ENCODE results near the gene STXBP4. TPM values are rescaled to one million over a fixed set of nuclear protein-coding genes. Genes with fewer than 3 reads are reported as not detected.

The STXBP4 gene
- total RNA-seq, 4 donors from 2014 or later = 15.4 to 22.6 (median 19.8) TPM

GRCh38 chr17:55063885-55064874 lies 95.6 kb downstream of the STXBP4 start:
- WGBS = 91% methylated on average over 16 of the region's 16 CpGs
- no peaks in the 10 kb centered on the region for H3K27me3 ChIP-seq

GRCh38 chr17:55067697-55068439 lies 99.3 kb downstream of the STXBP4 start:
- WGBS = 74% methylated on average over 1 of the region's 1 CpG
- Histone ChIP-seq H3K4me1 (peaks cover 0 to 16% (median 14%) of the 10 kb centered on the region in 4 donors), H3K27ac (replicated peaks in 1 of 4) (no peak overlapping the region), H3K36me3 (peaks cover 0 to under 1% (median 0%) of the 10 kb centered on the region in 4 donors), H3K27me3 (no peaks in the 10 kb centered on the region), H3K4me3 (no peak overlapping the region), H3K9me3 (no peaks in the 10 kb centered on the region)
- no peak for DNase-seq (ENCODE audit: extremely low spot score)
- intact Hi-C loops (cut with DNase I) = no loop called here
- TF ChIP-seq CTCF (IDR thresholded peaks at IDR 0.05) = no peak
- no peak for TF ChIP-seq EP300 (IDR thresholded peaks at IDR 0.05)
- TF ChIP-seq POLR2A (IDR thresholded peaks at IDR 0.05; ENCODE audit: low read depth) = no peak
- no peak for TF ChIP-seq POLR2AphosphoS5 (IDR thresholded peaks at IDR 0.05)

More at GRCh38 chr17:55063885-55064874, 95.6 kb downstream of the STXBP4 start:
- Histone ChIP-seq H3K9me3 (no peaks in the 10 kb centered on the region), H3K4me3 (no peak overlapping the region), H3K27ac (replicated peaks in 1 of 4) (no peak overlapping the region), H3K4me1 (peaks cover 0 to 2% (median under 1%) of the 10 kb centered on the region in 4 donors), H3K36me3 (no peaks in the 10 kb centered on the region)
- intact Hi-C loops (cut with DNase I) = no loop called here
- DNase-seq (ENCODE audit: extremely low spot score) = no peak
- TF ChIP-seq CTCF (IDR thresholded peaks at IDR 0.05) (no peak), EP300 (IDR thresholded peaks at IDR 0.05) (no peak), POLR2A (IDR thresholded peaks at IDR 0.05; ENCODE audit: low read depth) (no peak), POLR2AphosphoS5 (IDR thresholded peaks at IDR 0.05) (no peak)

GRCh38 chr17:55068862-55069811 lies 100.6 kb downstream of the STXBP4 start:
- Histone ChIP-seq H3K27ac (replicated peaks in 1 of 4) (no peak overlapping the region), H3K4me3 (no peak overlapping the region), H3K4me1 (peaks cover 0 to 16% (median 14%) of the 10 kb centered on the region in 4 donors), H3K9me3 (no peaks in the 10 kb centered on the region), H3K27me3 (no peaks in the 10 kb centered on the region), H3K36me3 (peaks cover 0 to 11% (median 0%) of the 10 kb centered on the region in 4 donors)
- DNase-seq (ENCODE audit: extremely low spot score) = no peak
- 55% methylated on average over 4 of the region's 4 CpGs for WGBS
- intact Hi-C loops (cut with DNase I) = no loop called here
- TF ChIP-seq CTCF (IDR thresholded peaks at IDR 0.05) = no peak
- TF ChIP-seq POLR2A (IDR thresholded peaks at IDR 0.05; ENCODE audit: low read depth) = no peak
- no peak for TF ChIP-seq EP300 (IDR thresholded peaks at IDR 0.05)
- no peak for TF ChIP-seq POLR2AphosphoS5 (IDR thresholded peaks at IDR 0.05)

GRCh38 chr17:55069983-55070529 lies 101.5 kb downstream of the STXBP4 start:
- TF ChIP-seq EP300 (IDR thresholded peaks at IDR 0.05) (no peak), POLR2A (IDR thresholded peaks at IDR 0.05; ENCODE audit: low read depth) (no peak), POLR2AphosphoS5 (IDR thresholded peaks at IDR 0.05) (no peak), CTCF (IDR thresholded peaks at IDR 0.05) (no peak)
- intact Hi-C loops (cut with DNase I) = no loop called here
- H3K27ac ChIP-seq (replicated peaks in 1 of 4) = no peak overlapping the region
- DNase-seq (ENCODE audit: extremely low spot score) = no peak
- peaks cover 0 to 16% (median 14%) of the 10 kb centered on the region in 4 donors for H3K4me1 ChIP-seq
- H3K36me3 ChIP-seq = peaks cover 0 to 11% (median 0%) of the 10 kb centered on the region in 4 donors
- no peaks in the 10 kb centered on the region for H3K9me3 ChIP-seq
- no peak overlapping the region for H3K4me3 ChIP-seq
- no peaks in the 10 kb centered on the region for H3K27me3 ChIP-seq
